Stimulated activated CD4-positive, alpha-beta T cell treated with anti-CD3 and anti-CD28 coated beads, TNF-alpha, amount 100 ng/mL, for 48 hours (primary cell): ENCODE data around the gene NOTUM.

ENCODE experiments used
- DNase-seq, 3 donors: peaks; one replicate each; pipeline ENCODE4 v3.0.0-alpha.2; 2020; ENCODE audit warnings: low read depth in 3 of 3

Gene NOTUM

GRCh38 chr17:81977211-81977808 is 16.3 kb upstream of the NOTUM start, which contains the start of gene ASPSCR1:
ASPSCR1 (plus strand) TSS chr17:81977629; CDS start chr17:81977647, 18 bp downstream.
- peak; percentile 80 to 91 (median 87) for DNase-seq

DNA sequence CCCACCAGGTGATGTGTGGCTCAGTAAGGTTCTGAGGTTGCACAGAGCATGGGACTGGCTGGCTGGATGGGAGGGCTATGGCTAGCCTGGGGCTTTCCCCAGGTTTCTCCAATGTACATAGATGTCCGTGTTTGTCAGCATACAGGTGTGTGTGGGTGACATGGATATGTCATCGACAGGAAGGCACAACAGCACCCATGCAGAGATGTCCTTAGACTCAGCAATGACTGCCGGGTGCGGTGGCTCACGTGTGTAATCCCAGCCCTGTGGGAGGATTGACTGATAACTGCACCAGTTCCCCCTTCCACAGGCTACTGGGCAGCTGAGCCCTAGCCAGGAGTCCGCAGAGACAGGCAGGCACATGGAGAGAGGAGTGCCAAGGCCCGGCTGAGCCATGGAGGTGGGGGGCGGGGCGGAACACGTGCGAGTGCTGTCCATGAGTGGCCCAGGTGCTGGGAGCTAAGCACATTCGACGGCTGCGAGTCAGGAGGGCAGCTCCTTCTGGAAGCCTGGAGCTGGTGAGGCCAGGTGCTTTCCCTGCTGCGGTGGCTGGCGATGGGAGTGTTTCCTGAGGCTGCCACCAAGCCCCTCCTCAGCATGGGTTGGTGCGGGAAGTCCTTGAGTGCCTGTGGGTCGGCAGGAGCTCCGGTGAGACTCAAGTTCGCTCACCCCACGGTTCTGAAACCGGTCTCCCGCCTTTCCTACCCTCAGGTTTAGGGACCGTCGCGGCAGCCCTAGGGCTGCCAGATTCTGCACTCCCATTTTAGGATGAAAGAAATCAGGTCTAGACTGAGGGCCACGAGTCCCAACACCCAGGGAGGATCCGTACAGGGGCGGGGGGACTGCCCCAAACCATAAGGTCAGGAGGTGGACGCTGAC is 15.6 kb upstream of the NOTUM start:
- peak in 1 of 3 donors; percentile 49 for DNase-seq

DNA sequence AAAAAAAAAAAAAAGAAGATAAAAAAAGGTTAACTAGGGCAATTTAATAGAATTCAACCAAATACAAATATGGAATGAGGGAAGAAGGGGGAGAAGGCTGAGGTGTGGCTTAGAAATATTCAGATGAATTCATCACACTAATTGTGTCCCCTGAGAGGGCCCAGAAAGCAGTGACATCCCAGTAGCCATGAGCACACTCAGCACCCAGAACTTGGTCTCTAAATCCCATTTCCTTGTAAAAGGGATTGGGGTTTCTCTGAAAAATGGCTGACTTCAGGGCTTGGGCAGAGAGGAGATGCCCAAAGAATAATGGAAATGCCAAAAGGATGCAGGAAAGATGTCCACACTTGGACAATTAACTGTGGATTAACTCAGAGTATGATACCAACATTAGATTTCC is 12.4 kb upstream of the NOTUM start:
- no peak for DNase-seq

DNA sequence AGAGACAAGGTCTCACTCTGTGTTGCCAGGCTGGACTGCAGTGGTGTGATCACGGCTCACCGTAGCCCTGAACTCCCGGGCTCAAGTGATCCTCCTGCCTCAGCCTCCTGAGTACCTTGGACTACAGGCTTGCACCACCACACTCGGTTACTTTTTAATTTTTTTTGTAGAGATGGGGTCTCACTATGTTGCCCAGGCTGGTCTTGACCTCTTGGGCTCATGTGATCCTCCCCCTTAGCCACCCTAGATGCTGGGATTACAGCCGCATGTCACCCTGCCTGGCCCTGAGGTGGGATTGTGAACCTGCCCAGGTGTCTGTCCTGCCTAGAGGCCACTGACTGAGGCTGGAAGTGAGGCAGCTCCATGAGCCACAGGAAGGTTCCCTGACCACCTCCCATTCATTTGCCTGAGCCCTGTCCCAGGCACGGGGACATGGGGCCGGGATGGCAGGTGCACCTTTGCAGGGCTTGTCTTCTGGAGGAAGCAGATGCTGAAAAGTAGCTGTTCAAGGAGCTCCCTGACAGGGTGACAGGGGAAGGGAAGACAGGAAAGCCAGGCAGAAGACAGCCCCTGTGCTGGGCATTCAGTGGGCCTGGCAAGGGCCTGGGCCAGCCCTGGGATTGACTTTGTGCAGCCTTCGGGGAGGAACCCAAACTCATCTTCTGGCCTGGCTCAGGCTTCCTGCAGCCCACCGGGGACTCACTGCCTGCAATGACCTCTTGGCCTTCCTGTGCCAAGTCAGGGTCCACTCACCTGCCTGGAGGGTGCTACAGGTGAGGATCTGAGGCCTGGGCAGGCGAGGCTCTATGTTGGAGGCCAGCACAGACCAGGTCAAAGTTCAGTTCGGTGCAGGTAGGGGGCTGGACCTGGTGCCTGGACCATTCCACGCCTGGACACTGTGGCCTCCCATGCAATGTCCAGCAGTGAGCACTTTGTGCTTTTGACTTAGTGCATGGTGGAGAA is 8.1 kb upstream of the NOTUM start:
- DNase-seq, result no peak

DNA sequence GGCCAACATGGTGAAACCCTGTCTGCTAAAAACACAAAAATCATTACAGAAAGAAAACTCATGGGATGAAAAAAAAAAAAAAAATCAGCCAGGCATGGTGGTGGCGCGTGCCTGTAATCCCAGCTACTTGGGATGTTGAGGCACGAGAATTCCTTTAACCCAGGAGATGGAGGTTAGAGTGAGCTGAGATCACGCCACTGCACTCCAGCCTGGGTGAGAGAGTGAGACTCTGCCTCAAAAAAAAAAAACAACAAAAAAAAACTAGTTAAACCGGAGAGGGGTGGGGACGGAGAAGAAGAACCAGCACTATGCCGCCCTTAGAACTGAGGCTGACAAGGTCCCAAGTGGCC is 7.4 kb upstream of the NOTUM start:
- DNase-seq, result no peak

- DNase-seq, result peak; percentile 70 to 84 (median 83)
These were observed 6.8 kb upstream of the NOTUM start for GRCh38 chr17:81967533-81968395.

GRCh38 chr17:81967244-81967532 is 6.2 kb upstream of the NOTUM start:
- DNase-seq, result no peak

GRCh38 chr17:81966343-81967243 is 5.6 kb upstream of the NOTUM start:
- DNase-seq, result no peak

DNA sequence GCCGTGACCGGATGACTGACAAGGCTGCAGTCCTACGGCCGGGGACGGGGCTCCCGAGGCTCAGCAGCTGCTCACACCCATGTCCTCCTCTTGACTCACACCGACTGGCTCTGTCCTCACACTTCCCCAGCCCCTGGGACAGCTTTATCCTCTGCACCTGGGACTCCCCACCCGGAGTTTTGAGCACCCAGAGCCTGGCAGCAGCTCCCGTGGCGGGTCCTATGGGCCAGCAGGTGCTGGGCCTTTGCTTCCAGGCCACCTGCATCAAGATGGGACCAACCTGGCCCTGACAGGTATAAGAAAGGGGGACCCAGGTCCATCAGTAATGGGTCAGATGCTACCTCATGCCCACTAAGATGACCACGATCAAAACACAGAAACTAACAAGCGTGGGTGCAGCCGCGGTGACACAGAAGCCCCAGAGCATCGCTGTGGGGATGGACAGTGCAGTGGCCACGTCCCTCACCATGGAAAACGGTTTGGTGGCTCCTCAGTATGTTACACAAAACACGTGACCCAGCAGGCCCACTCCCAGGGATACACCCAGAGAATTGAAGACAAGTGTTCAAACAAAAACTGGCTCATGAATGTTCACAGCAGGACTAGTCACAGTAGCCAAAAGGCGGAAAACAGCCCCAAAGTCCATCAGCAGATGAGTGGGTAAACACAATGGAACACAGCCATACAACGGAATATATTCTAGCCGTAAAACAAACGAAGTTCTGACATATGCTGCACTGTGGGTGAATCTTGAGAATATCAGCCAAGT is 3.3 kb upstream of the NOTUM start:
- DNase-seq, result no peak

GRCh38 chr17:81962499-81963441 is 1.8 kb upstream of the NOTUM start:
- DNase-seq, result no peak

- DNase-seq, result no peak
These were observed 823 bp upstream of the NOTUM start for GRCh38 chr17:81961521-81962498.

DNA sequence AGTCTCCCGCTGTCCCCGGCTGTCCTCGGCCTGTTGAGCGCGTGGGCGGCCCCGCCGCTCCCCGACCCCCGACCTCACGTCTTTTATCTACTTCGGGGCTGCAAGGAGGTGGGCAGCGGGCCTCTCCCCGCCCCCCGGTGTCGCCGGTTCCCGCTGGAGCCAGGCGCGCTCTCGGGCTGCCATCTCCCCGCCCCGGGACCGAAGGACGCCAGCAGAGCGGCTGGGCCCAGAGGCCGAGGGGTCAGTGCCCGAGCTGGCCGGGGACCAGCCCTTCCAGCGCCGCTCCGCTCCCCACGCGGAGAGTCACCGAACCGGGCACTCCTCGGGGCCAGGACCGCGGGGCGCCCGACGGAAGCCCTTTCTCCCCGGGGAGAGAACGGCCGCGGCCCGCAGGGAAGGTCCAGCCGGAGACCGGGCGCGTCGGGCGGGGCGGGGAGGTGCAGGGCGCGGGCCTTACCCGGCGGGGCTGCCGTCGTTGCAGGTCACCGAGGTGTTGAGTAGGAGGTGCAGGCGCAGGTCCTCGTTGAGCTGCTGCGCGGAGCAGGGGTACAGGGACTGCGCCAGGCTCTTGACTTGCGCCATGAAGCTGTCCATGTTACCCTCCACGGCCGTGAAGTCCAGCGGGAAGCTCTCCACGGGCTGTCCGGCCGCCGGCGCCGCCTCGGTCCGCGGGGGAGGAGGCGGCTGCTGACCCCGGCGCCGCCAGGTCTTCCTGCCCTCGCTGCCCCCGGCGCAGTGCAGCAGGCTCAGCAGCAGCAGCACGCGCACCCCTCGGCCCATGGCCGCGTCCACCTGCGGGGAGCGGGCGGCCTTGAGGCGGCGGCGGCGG is 643 bp downstream of the NOTUM start:
- DNase-seq, result no peak

- peak; percentile 32 to 74 (median 58) for DNase-seq
These were observed 1.4 kb downstream of the NOTUM start for GRCh38 chr17:81959362-81960129.

- DNase-seq, result no peak
These were observed 2.2 kb downstream of the NOTUM start for GRCh38 chr17:81958633-81959342.
